WTC11 (cell line): Measurements from ENCODE around the gene SHROOM2. TPM values are rescaled to one million over a fixed set of nuclear protein-coding genes. Genes with fewer than 3 reads are reported as not detected.
"Not testable (repeated sequence)": the region's sequence is repeated elsewhere in the genome, so short reads cannot be mapped to it uniquely, and the experiment has no call there.

Source experiments
- ATAC-seq: fragments of 200-7000 bp; cut with Tn5 transposase; 2 replicates; pipeline ENCODE4 v1.10.0; 2021; ENCODE audit warnings: mild to moderate bottlenecking, moderate library complexity
- CTCF ChIA-PET: fragments of 300-600 bp; sonication (Branson Sonifier 250); formaldehyde crosslinking; loops from one replicate; lab custom pipeline; 2021; ENCODE audit warnings: antibody characterized with exemption; lab: Charles Lee
- POLR2A ChIA-PET: fragments of 350-600 bp; sonication (Branson Sonifier 250); formaldehyde crosslinking; loops from one replicate; lab custom pipeline; 2021; ENCODE audit warnings: antibody characterized with exemption; lab: Charles Lee
- DNase-seq: peaks from one replicate; pipeline ENCODE4 v3.0.0; 2021; ENCODE audit warnings: low spot score
- H3K27ac Mint-ChIP-seq: 2 replicates; pipeline ENCODE4 v1.8.0; 2021; ENCODE audit warnings: mixed read lengths
- H3K27me3 Mint-ChIP-seq: 2 replicates; pipeline ENCODE4 v1.8.0; 2021; ENCODE audit warnings: low read depth, mild to moderate bottlenecking, moderate library complexity, mixed read lengths
- H3K36me3 Mint-ChIP-seq: 2 replicates; pipeline ENCODE4 v1.8.0; 2021; ENCODE audit warnings: mixed read lengths
- H3K4me1 Mint-ChIP-seq: 2 replicates; pipeline ENCODE4 v1.8.0; 2022; ENCODE audit warnings: mixed read lengths
- H3K4me3 Mint-ChIP-seq: 2 replicates; pipeline ENCODE4 v1.8.0; 2021; ENCODE audit warnings: mild to moderate bottlenecking, moderate library complexity, mixed read lengths
- H3K9me3 Mint-ChIP-seq: 2 replicates; pipeline ENCODE4 v1.8.0; 2021; ENCODE audit warnings: mixed read lengths
- AR ChIP-seq: fragments of 250-450 bp; sonication (Bioruptor Pico); IDR thresholded peaks from 2 replicates; pipeline ENCODE4 v1.9.0; 2021; ENCODE audit warnings: mild to moderate bottlenecking
- GRHL2 ChIP-seq: fragments of 250-450 bp; sonication (Bioruptor Pico); IDR thresholded peaks from 2 replicates; pipeline ENCODE4 v1.8.0; 2022; ENCODE audit warnings: mild to moderate bottlenecking, moderate library complexity; ENCODE audit not compliant: insufficient replicate concordance, severe bottlenecking
- KAT7 ChIP-seq: sonication (generic); formaldehyde crosslinking; IDR thresholded peaks from 2 replicates; pipeline ENCODE4 v1.8.1; 2023; ENCODE audit warnings: missing genetic modification reagents, mild to moderate bottlenecking, borderline replicate concordance
- MAX ChIP-seq: sonication (generic); formaldehyde crosslinking; IDR thresholded peaks from 2 replicates; pipeline ENCODE4 v1.8.0; 2022; ENCODE audit warnings: mild to moderate bottlenecking, missing genetic modification reagents
- MXD4 ChIP-seq: fragments of 250-450 bp; sonication (Bioruptor Pico); IDR thresholded peaks from 2 replicates; pipeline ENCODE4 v1.8.0; 2021; ENCODE audit warnings: mild to moderate bottlenecking, moderate library complexity, borderline replicate concordance
- PREB ChIP-seq: sonication (generic); formaldehyde crosslinking; IDR thresholded peaks from 2 replicates; pipeline ENCODE4 v1.8.1; 2022; ENCODE audit warnings: mild to moderate bottlenecking, missing genetic modification reagents, moderate library complexity, borderline replicate concordance
- TEAD1 ChIP-seq: sonication (generic); formaldehyde crosslinking; IDR thresholded peaks from 2 replicates; pipeline ENCODE4 v1.8.0; 2022; ENCODE audit warnings: mild to moderate bottlenecking, missing genetic modification reagents
- ZBTB43 ChIP-seq: sonication (generic); formaldehyde crosslinking; IDR thresholded peaks from 2 replicates; pipeline ENCODE4 v1.8.1; 2023; ENCODE audit warnings: mild to moderate bottlenecking, missing genetic modification reagents
- ZNF138 ChIP-seq: sonication (generic); formaldehyde crosslinking; conservative IDR thresholded peaks from 2 replicates; pipeline ENCODE4 v1.8.1; 2022; ENCODE audit warnings: mild to moderate bottlenecking, moderate library complexity, missing genetic modification reagents
- ZNF232 ChIP-seq: sonication (generic); formaldehyde crosslinking; IDR thresholded peaks from 2 replicates; pipeline ENCODE4 v1.8.0; 2022; ENCODE audit warnings: mild to moderate bottlenecking, missing genetic modification reagents
- total RNA-seq: library from RNA; stranded (reverse); gene quantifications from 3 replicates; pipeline ENCODE4 v1.2.3, GENCODE V29; 2021

SHROOM2 gene
- total RNA-seq, 1 experiment from 2014 or later, result 14.8 TPM

- no peak for TF ChIP-seq ZBTB43 (CRISPR knock-in tag)
- TF ChIP-seq MAX (CRISPR knock-in tag), result no peak
- no peak for TF ChIP-seq ZNF138 (CRISPR knock-in tag)
- TF ChIP-seq TEAD1, result no peak
- no peak for TF ChIP-seq MXD4 (CRISPR knock-in tag)
These were observed 69.5 kb downstream of the SHROOM2 start (continued) for GRCh38 chrX:9855561-9856283.

GRCh38 chrX:9856588-9856987 lies 70.4 kb downstream of the SHROOM2 start:
- CTCF ChIA-PET, result no interaction called here
- no peak for TF ChIP-seq AR (CRISPR knock-in tag)
- no peak for TF ChIP-seq GRHL2
- no peak for TF ChIP-seq KAT7
- no peak for TF ChIP-seq PREB (CRISPR knock-in tag)
- TF ChIP-seq, all 79 proteins: peak for 0
- POLR2A ChIA-PET, result no interaction called here
- no peak overlapping the region for H3K27ac Mint-ChIP-seq
- no peak overlapping the region for H3K4me3 Mint-ChIP-seq
- H3K4me1 Mint-ChIP-seq, result peaks cover 50% of the 10 kb centered on the region
- H3K9me3 Mint-ChIP-seq, result no peaks in the 10 kb centered on the region
- ATAC-seq, result no peak; the same call in 1 of the 2 replicates
- no peaks in the 10 kb centered on the region for H3K27me3 Mint-ChIP-seq
- no peak for DNase-seq
- no peaks in the 10 kb centered on the region for H3K36me3 Mint-ChIP-seq

- Mint-ChIP-seq H3K27ac (no peak overlapping the region), H3K27me3 (no peaks in the 10 kb centered on the region), H3K9me3 (no peaks in the 10 kb centered on the region), H3K4me1 (peaks cover 49% of the 10 kb centered on the region), H3K4me3 (no peak overlapping the region), H3K36me3 (no peaks in the 10 kb centered on the region)
- ATAC-seq, result no peak
- POLR2A ChIA-PET, result no interaction called here
- TF ChIP-seq ZNF232 (CRISPR knock-in tag), result no peak
- TF ChIP-seq, all 79 proteins: peak for 0
- CTCF ChIA-PET, result no interaction called here
- DNase-seq, result no peak
These were observed 71.6 kb downstream of the SHROOM2 start for GRCh38 chrX:9857575-9858474.

GRCh38 chrX:9858684-9859083 lies 72.5 kb downstream of the SHROOM2 start:
- H3K36me3 Mint-ChIP-seq, ATAC-seq, H3K4me3 Mint-ChIP-seq, H3K27me3 Mint-ChIP-seq, H3K27ac Mint-ChIP-seq, POLR2A ChIA-PET, H3K9me3 Mint-ChIP-seq, DNase-seq, CTCF ChIA-PET: not testable (repeated sequence)
- H3K4me1 Mint-ChIP-seq, result peaks cover 43% of the 10 kb centered on the region
